ENCODE data around the gene ACKR2. TPM values are rescaled to one million over a fixed set of nuclear protein-coding genes. Genes with fewer than 3 reads are reported as not detected.
A peak's percentile ranks its signal among the peaks of the same experiment; 100 is the strongest.

The ACKR2 gene
- total RNA-seq, 1 experiment from 2014 or later: not detected

DNA sequence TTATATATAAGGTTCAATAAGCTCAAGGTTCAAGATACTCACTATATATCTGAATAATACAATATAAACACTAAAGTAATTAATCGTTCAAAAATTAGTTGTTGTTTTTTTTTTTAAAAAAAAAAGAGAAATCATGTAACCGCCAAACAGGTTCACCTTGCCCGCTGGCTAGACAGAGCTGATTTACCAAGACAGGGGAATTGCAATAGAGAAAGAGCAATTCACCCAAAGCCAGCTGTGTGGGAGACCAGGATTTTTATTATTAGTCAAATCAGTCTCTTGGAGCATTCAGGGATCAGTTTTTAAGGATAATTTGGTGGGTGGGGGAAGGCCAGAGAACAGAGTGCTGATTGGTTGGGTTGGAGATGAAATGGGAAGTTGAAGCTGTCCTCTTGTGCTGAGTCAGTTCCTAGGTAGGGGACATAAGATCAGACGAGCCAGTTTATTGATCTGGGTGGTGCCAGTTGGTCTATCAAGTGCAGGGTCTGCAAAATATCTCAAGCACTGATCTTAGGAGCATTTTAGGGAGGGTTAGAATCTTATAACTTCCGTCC is 12.8 kb upstream of the ACKR2 start:
- Mint-ChIP-seq H3K4me3 (no peak overlapping the region), H3K27me3 (ENCODE audit: low read depth) (no peaks in the 10 kb centered on the region), H3K9me3 (no peaks in the 10 kb centered on the region), H3K27ac (peak overlapping the region; percentile 2 to 76 (median 66); a peak in 3 of 7 replicates), H3K4me1 (peaks cover 26 to 30% of the 10 kb centered on the region in 2 experiments), H3K36me3 (ENCODE audit: insufficient read depth in 1 of 3, low read depth in 3 of 3) (peaks cover 14 to 30% (median 27%) of the 10 kb centered on the region in 3 experiments)
- Histone ChIP-seq H3K4ac (ENCODE audit: low read depth, low read length) (no peak overlapping the region), H3K79me1 (ENCODE audit: insufficient read depth, low read depth, low read length, poor library complexity, severe bottlenecking) (peaks cover 5% of the 10 kb centered on the region), H3K9ac (ENCODE audit: extremely low read depth, insufficient read length, low read length) (no peak overlapping the region), H4K5ac (ENCODE audit: insufficient read length, low read depth, low read length) (no peak overlapping the region), H2BK12ac (ENCODE audit: insufficient read length, low read depth, low read length) (no peak overlapping the region), H3T11ph (ENCODE audit: low read length) (no peak overlapping the region), H4K91ac (ENCODE audit: insufficient read length, low read depth, low read length) (no peak overlapping the region), H2BK20ac (ENCODE audit: low read depth, low read length, poor library complexity, severe bottlenecking) (no peak overlapping the region), H3K79me2 (ENCODE audit: insufficient read depth, low read length) (peaks cover 5% of the 10 kb centered on the region; the same call in 1 of the 2 replicates), H3K9me3 (ENCODE audit: control insufficient read depth, low read depth, low read length) (no peaks in the 10 kb centered on the region), H2AK5ac (ENCODE audit: insufficient read length, low read length) (no peak overlapping the region), H3K27me3 (ENCODE audit: insufficient read depth, low read length) (no peaks in the 10 kb centered on the region), H3K27ac (ENCODE audit: insufficient read length, low read depth, low read length) (no peak overlapping the region), H4K8ac (replicated peaks; ENCODE audit: insufficient read length, low read depth, low read length) (no peak overlapping the region), H3K23ac (ENCODE audit: insufficient read length, low read depth, low read length) (no peak overlapping the region), H3K56ac (ENCODE audit: insufficient read length, low read depth, low read length) (no peak overlapping the region), H3K18ac (ENCODE audit: insufficient read length, low read depth, low read length) (no peak overlapping the region), H4K20me1 (ENCODE audit: control insufficient read depth, insufficient read depth, insufficient read length) (no peaks in the 10 kb centered on the region), H2BK120ac (ENCODE audit: low read depth, low read length, poor library complexity, severe bottlenecking) (no peak overlapping the region), H2BK15ac (ENCODE audit: low read depth, low read length) (no peak overlapping the region), H3K4me2 (ENCODE audit: insufficient read depth, insufficient read length, low read length) (no peak overlapping the region), H3K23me2 (ENCODE audit: insufficient read length, low read depth, low read length, poor library complexity, severe bottlenecking) (no peaks in the 10 kb centered on the region), H3K4me1 (ENCODE audit: insufficient read depth, low read length) (no peaks in the 10 kb centered on the region; the same call in 1 of the 2 replicates), H3K14ac (ENCODE audit: insufficient read depth, low read length) (no peak overlapping the region), H2BK5ac (ENCODE audit: insufficient read length, low read length) (no peak overlapping the region), H2AFZ (ENCODE audit: low read length) (no peak overlapping the region)
- WGBS (ENCODE audit: extremely low coverage, insufficient read length, low lambda C conversion rate): no CpG with 5 or more reads among the region's 5 CpGs
- TF ChIP-seq, protein P1, sequence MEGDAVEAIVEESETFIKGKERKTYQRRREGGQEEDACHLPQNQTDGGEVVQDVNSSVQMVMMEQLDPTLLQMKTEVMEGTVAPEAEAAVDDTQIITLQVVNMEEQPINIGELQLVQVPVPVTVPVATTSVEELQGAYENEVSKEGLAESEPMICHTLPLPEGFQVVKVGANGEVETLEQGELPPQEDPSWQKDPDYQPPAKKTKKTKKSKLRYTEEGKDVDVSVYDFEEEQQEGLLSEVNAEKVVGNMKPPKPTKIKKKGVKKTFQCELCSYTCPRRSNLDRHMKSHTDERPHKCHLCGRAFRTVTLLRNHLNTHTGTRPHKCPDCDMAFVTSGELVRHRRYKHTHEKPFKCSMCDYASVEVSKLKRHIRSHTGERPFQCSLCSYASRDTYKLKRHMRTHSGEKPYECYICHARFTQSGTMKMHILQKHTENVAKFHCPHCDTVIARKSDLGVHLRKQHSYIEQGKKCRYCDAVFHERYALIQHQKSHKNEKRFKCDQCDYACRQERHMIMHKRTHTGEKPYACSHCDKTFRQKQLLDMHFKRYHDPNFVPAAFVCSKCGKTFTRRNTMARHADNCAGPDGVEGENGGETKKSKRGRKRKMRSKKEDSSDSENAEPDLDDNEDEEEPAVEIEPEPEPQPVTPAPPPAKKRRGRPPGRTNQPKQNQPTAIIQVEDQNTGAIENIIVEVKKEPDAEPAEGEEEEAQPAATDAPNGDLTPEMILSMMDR (conservative IDR thresholded peaks at IDR 0.05): no peak
- peak; percentile 30 for DNase-seq
